Heart left ventricle (tissue), 16 donors: ENCODE measurements around the gene DRC3. TPM values are rescaled to one million over a fixed set of nuclear protein-coding genes. Genes with fewer than 3 reads are reported as not detected.

ENCODE experiments used
- ATAC-seq, 4 donors: fragments of 200-7000 bp; cut with Tn5 transposase; one replicate each; pipeline ENCODE4 v1.9.1; 2020 to 2022; ENCODE audit warnings: moderate library complexity in 4 of 4, mild to moderate bottlenecking in 3 of 4, moderate number of reproducible peaks in 1 of 4
- DNase-seq, 5 donors: peaks; one replicate each; pipeline ENCODE4 v3.0.0-alpha.2; 2020
- H3K27ac ChIP-seq, 12 donors: fragments of 200-600 bp; sonication (generic) in 4 of 12; one replicate each; pipeline versions ENCODE4 v1.5.0 to v1.8.0; 2016 to 2022; ENCODE audit warnings: mild to moderate bottlenecking in 2 of 12
- H3K27me3 ChIP-seq, 9 donors: fragments of 200-600 bp; sonication (generic) in 2 of 9; one replicate each; pipeline versions ENCODE4 v1.5.1 to v1.8.0; 2016 to 2022; ENCODE audit warnings: mild to moderate bottlenecking in 3 of 9
- H3K36me3 ChIP-seq, 9 donors: fragments of 200-600 bp; sonication (generic) in 2 of 9; one replicate each; pipeline versions ENCODE4 v1.5.0 to v1.8.0; 2018 to 2022; ENCODE audit warnings: mild to moderate bottlenecking in 2 of 9
- H3K4me1 ChIP-seq, 12 donors: fragments of 200-600 bp; sonication (generic) in 4 of 12; one replicate each; pipeline versions ENCODE4 v1.5.0 to v1.8.0; 2016 to 2022; ENCODE audit warnings: mild to moderate bottlenecking in 3 of 12
- H3K4me3 ChIP-seq, 12 donors: fragments of 200-600 bp; sonication (generic) in 4 of 12; one replicate each; pipeline versions ENCODE4 v1.5.0 to v1.8.0; 2017 to 2022; ENCODE audit warnings: mild to moderate bottlenecking in 9 of 12, moderate library complexity in 4 of 12
- H3K9me3 ChIP-seq, 12 donors: fragments of 200-600 bp; sonication (generic) in 4 of 12; one replicate each; pipeline versions ENCODE4 v1.5.0 to v1.8.0; 2016 to 2022; ENCODE audit warnings: mild to moderate bottlenecking in 1 of 12
- POLR2A ChIP-seq, 2 donors: fragments of 450-650 bp; IDR thresholded peaks; one replicate each; pipeline ENCODE4 v1.6.1; 2017; ENCODE audit warnings: antibody characterized with exemption in 2 of 2, mild to moderate bottlenecking in 2 of 2, moderate library complexity in 2 of 2
- WGBS, 4 donors: extraction: QIAGEN DNeasy Blood & Tissue Kit in 2 of 4; methylation state at CpG; one replicate each; pipeline versions ENCODE4 v1.1.5 to v1.1.7; 2013 to 2018; 5-methylcytosine and 5-hydroxymethylcytosine counted together
- intact Hi-C, 10 donors: fragments of 100-400 bp; cut with DNase I; formaldehyde crosslinking; loops; one replicate each; pipeline versions ENCODE4 v1.11.1 to v1.14.2; 2022
- polyA plus RNA-seq, 2 donors: library from polyadenylated mRNA; stranded (reverse); fragments of 200-250 nt; gene quantifications; one replicate each; pipeline ENCODE4 v1.2.3, GENCODE V29; 2013
- total RNA-seq, 9 donors: library from RNA; depleted of rRNA in 2 of 9; stranded (reverse); fragments of >200 nt in 2 of 9; fragmentation: NEBNext Ultra II Directional in 3 of 9; extraction: Animal tissue kit (Norgen Biotek cat#: 25700) in 3 of 9; gene quantifications; one replicate each; pipeline versions ENCODE4 v1.1.0 to v1.2.4, GENCODE V29; 2016 to 2023
- TF ChIP-seq, protein P1 (sequence below), 12 donors: fragments of 200-600 bp; sonication (generic) in 4 of 12; IDR thresholded peaks; one replicate each; pipeline versions ENCODE4 v1.5.0 to v1.8.0; 2018 to 2022; ENCODE audit warnings: antibody characterized with exemption in 12 of 12, mild to moderate bottlenecking in 5 of 12
- donor health status: ischemic (EF 13 %, LVEDD 7.1; RV severe dilation, severe dysfunction).
- donor health status: healthy with polysubstance abuse.
- donor health status: DM: no; HTN: yes; CAD: no.
- donor health status: DM: no; HTN: no; CAD: no.
- donor health status: ischemic (EF 25% LVEDD 6.9; RV normal size, moderate dysfunction).
- donor health status: ischemic (EF 25% LVEDD 5.7; RV mildly dilated, moderate dysfunction).
- donor health status: healthy.
- donor health status: DM: yes; HTN: yes; CAD: no.
- donor health status: ischemic (EF 35%, LVEDD 5.7; RV mildly dilated, moderate dysfunction).
- donor health status: nonischemic (EF 11% LVEDD 7.7; RV severe dilation, severe dysfunction).
- donor health status: DM: yes; HTN: yes; CAD: no.
- donor health status: PGD.
- donor health status: ischemic (EF 29% LVEDD 5.4; RV normal size, mild dysfunction).
- donor health status: nonischemic (EF 23%, LVEDD 6.1; RV moderate dilation, normal function).

The DRC3 gene
- total and polyA plus RNA-seq, 11 donors = 0.42 to 3.7 (median 1.00) TPM

DNA sequence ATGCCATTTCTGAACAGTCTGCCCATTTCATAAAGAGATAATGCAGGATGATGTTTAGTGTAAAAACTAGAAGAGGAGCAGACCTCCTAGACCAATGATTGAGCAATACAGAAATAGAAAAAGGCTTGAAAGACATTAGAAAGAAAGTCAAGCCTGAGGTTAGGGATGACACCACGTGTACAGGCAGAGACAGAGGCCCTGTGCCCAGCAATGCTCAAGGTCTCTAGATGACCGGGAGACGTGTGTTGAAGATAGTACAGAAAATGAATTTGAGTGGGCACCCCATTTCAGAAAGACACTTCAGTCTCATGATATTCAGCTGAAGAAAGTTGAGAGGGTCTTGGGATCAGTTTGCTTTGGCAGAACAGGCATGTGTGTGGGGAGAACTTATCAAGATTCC lies 71.9 kb downstream of the DRC3 start:
- no peak overlapping the region for H3K27ac ChIP-seq
- intact Hi-C loops = no loop called here
- DNase-seq = no peak
- ATAC-seq = no peak
- H3K36me3 ChIP-seq = peaks cover 0 to 40% (median 23%) of the 10 kb centered on the region in 9 donors
- no peaks in the 10 kb centered on the region for H3K9me3 ChIP-seq
- H3K4me1 ChIP-seq = peaks cover 0 to 40% (median 19%) of the 10 kb centered on the region in 12 donors
- no peak for TF ChIP-seq POLR2A (IDR thresholded peaks at IDR 0.05)
- TF ChIP-seq, protein P1, sequence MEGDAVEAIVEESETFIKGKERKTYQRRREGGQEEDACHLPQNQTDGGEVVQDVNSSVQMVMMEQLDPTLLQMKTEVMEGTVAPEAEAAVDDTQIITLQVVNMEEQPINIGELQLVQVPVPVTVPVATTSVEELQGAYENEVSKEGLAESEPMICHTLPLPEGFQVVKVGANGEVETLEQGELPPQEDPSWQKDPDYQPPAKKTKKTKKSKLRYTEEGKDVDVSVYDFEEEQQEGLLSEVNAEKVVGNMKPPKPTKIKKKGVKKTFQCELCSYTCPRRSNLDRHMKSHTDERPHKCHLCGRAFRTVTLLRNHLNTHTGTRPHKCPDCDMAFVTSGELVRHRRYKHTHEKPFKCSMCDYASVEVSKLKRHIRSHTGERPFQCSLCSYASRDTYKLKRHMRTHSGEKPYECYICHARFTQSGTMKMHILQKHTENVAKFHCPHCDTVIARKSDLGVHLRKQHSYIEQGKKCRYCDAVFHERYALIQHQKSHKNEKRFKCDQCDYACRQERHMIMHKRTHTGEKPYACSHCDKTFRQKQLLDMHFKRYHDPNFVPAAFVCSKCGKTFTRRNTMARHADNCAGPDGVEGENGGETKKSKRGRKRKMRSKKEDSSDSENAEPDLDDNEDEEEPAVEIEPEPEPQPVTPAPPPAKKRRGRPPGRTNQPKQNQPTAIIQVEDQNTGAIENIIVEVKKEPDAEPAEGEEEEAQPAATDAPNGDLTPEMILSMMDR (IDR thresholded peaks at IDR 0.05) = no peak
- WGBS, 4 donors = 87 to 92% (median 88%) methylated on average over 3 of the region's 3 CpGs
- no peak overlapping the region for H3K4me3 ChIP-seq
- no peaks in the 10 kb centered on the region for H3K27me3 ChIP-seq

DNA sequence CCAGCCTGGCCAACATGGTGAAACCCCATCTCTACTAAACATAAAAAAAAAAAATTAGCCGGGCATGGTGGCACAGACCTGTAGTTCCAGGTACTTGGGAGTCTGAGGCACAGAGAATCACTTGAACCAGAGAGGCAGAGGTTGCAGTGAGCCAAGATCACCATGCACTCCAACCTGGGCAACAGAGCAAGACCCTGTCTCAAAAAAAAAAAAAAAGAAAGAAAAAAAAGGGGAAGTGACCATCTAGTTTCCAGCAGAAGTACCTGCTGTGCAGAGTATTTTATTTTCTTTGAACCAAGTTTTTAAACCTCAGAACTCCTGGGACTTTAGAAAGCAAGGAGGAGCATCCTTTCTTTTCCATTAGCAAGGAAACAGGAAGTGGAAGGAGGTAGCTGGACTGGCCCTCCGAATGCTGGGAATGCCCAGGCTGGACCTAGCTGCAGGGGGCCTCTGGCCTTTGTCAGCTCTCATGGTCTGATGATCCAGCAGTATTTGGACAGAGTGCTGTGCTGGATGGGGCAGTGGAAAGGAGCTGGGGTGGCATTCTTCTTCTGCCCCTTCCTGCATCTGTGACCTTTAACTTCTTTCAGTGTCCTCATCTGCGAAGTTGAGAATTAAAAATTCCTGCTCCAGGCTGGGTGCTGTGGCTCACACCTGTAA lies 73.2 kb downstream of the DRC3 start:
- ATAC-seq = no peak
- Histone ChIP-seq H3K9me3 (no peaks in the 10 kb centered on the region), H3K36me3 (peaks cover 0 to 50% (median 32%) of the 10 kb centered on the region in 9 donors), H3K4me3 (no peak overlapping the region), H3K27ac (no peak overlapping the region), H3K27me3 (no peaks in the 10 kb centered on the region), H3K4me1 (peaks cover 0 to 31% (median 11%) of the 10 kb centered on the region in 12 donors)
- TF ChIP-seq, protein P1 (IDR thresholded peaks at IDR 0.05) = no peak
- no peak for TF ChIP-seq POLR2A (IDR thresholded peaks at IDR 0.05)
- DNase-seq = no peak
- intact Hi-C loops = no loop called here
- WGBS, 4 donors = 75 to 83% (median 81%) methylated on average over 3 of the region's 3 CpGs

DNA sequence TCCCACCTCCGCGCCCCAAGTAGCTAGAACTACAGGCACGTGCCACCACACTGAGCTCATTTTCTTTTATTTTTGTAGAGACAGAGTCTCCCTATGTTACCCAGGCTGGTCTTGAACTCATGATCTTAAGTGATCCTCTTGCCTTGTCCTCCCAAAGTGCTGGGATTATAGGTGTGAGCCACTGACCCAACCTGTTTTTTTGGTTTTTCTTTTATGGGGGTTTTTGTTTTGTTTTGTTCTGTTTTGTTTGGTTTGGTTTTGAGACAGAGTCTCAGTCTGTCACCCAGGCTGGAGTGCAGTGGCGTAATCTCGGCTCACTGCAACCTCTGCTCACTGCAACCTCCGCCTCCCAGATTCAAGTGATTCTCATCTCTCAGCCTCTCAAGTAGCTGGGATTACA lies 82.9 kb downstream of the DRC3 start:
- DNase-seq = no peak
- H3K9me3 ChIP-seq = no peaks in the 10 kb centered on the region
- no peaks in the 10 kb centered on the region for H3K27me3 ChIP-seq
- H3K27ac ChIP-seq = no peak overlapping the region
- H3K4me3 ChIP-seq = no peak overlapping the region
- no peaks in the 10 kb centered on the region for H3K4me1 ChIP-seq
- WGBS, 4 donors = 95 to 96% (median 96%) methylated on average over 6 of the region's 6 CpGs
- TF ChIP-seq, protein P1 (IDR thresholded peaks at IDR 0.05) = no peak
- no peak for TF ChIP-seq POLR2A (IDR thresholded peaks at IDR 0.05)
- ATAC-seq = no peak
- intact Hi-C loops = no loop called here
- peaks cover 0 to 81% (median 65%) of the 10 kb centered on the region in 9 donors for H3K36me3 ChIP-seq

DNA sequence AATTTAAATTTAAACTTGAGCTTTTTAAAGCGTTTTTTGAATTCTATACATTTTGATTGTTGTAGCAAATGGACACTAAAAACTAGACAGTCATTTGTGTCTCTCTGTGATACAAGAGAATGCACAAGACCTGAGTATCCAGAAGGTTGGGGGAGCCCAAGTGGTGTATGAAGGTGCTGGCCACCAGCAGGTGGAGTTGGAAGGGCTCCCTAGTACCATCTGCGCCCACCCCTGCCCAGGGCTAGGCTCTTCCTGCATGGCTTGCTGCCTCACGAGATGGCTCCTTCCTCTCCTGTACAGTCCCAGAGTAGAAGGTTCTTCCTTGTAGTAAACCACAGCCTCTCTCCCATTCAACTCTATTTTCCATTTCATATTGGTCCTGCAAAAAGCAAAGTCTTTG lies 83.6 kb downstream of the DRC3 start:
- Histone ChIP-seq H3K4me1 (no peaks in the 10 kb centered on the region), H3K4me3 (no peak overlapping the region), H3K27ac (no peak overlapping the region), H3K9me3 (no peaks in the 10 kb centered on the region), H3K36me3 (peaks cover 0 to 84% (median 71%) of the 10 kb centered on the region in 9 donors), H3K27me3 (no peaks in the 10 kb centered on the region)
- intact Hi-C loops = no loop called here
- 89 to 95% (median 92%) methylated on average over 3 of the region's 3 CpGs for WGBS, 4 donors
- ATAC-seq (no peak), DNase-seq (no peak)
- no peak for TF ChIP-seq POLR2A (IDR thresholded peaks at IDR 0.05)
- TF ChIP-seq, protein P1 (IDR thresholded peaks at IDR 0.05) = no peak
